Measurements from ENCODE around the gene NRAP. TPM values are rescaled to one million over a fixed set of nuclear protein-coding genes. Genes with fewer than 3 reads are reported as not detected.

The NRAP gene
- total RNA-seq, 1 experiment from 2014 or later = not detected

- in situ Hi-C loops (cut with HindIII; ENCODE audit: low pct_unique_long_range_greater_than_20kb, low sequenced_read_pairs) (no loop called here), intact Hi-C loops (cut with micrococcal nuclease; ENCODE audit: unreplicated experiment) (no loop called here)
- ChIA-PET CTCF (no interaction called here), POLR2A (interaction anchor here (0.6 kb wide), 1 partner anchor 315 kb away, joined by 3 read pairs; no protein-coding TSS in a partner anchor)
- Histone ChIP-seq H3K27ac (ENCODE audit: low read length) (no peak overlapping the region), H3K4me3 (ENCODE audit: low read depth in 2 of 2, low read length in 2 of 2) (no peak overlapping the region), H3K27me3 (ENCODE audit: control insufficient read depth, insufficient read depth, low read length) (peaks cover 11% of the 10 kb centered on the region), H3K9me3 (ENCODE audit: control insufficient read depth, insufficient read depth, low read depth, low read length) (no peaks in the 10 kb centered on the region), H3K4me1 (ENCODE audit: control insufficient read depth, insufficient read depth, low read length) (no peaks in the 10 kb centered on the region), H3K36me3 (ENCODE audit: control insufficient read depth, insufficient read depth, low read length) (no peaks in the 10 kb centered on the region)
- DNase-seq (ENCODE audit: low read depth, low spot score) (no peak), ATAC-seq (no peak)
- no TSS peak for BruUV-seq (replicated peaks)
- TF ChIP-seq, protein P1, sequence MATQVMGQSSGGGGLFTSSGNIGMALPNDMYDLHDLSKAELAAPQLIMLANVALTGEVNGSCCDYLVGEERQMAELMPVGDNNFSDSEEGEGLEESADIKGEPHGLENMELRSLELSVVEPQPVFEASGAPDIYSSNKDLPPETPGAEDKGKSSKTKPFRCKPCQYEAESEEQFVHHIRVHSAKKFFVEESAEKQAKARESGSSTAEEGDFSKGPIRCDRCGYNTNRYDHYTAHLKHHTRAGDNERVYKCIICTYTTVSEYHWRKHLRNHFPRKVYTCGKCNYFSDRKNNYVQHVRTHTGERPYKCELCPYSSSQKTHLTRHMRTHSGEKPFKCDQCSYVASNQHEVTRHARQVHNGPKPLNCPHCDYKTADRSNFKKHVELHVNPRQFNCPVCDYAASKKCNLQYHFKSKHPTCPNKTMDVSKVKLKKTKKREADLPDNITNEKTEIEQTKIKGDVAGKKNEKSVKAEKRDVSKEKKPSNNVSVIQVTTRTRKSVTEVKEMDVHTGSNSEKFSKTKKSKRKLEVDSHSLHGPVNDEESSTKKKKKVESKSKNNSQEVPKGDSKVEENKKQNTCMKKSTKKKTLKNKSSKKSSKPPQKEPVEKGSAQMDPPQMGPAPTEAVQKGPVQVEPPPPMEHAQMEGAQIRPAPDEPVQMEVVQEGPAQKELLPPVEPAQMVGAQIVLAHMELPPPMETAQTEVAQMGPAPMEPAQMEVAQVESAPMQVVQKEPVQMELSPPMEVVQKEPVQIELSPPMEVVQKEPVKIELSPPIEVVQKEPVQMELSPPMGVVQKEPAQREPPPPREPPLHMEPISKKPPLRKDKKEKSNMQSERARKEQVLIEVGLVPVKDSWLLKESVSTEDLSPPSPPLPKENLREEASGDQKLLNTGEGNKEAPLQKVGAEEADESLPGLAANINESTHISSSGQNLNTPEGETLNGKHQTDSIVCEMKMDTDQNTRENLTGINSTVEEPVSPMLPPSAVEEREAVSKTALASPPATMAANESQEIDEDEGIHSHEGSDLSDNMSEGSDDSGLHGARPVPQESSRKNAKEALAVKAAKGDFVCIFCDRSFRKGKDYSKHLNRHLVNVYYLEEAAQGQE (IDR thresholded peaks at IDR 0.05; ENCODE audit: insufficient read depth in 1 of 2, low read depth in 2 of 2, low read length in 1 of 2) = no peak
- no peak for TF ChIP-seq TCF7L2 (IDR thresholded peaks at IDR 0.05; ENCODE audit: low read depth, low read length)
- no peak for TF ChIP-seq POLR2AphosphoS5 (IDR thresholded peaks at IDR 0.05; ENCODE audit: low read depth, low read length)
- no peak for TF ChIP-seq SIN3A (IDR thresholded peaks at IDR 0.05; ENCODE audit: borderline replicate concordance, insufficient read depth, low read depth, low read length)
- TF ChIP-seq CTCF (IDR thresholded peaks at IDR 0.05) = no peak
Observed at GRCh38 chr10:113663142-113663541, 699 bp downstream of the NRAP start.

- no TSS peak for BruUV-seq (replicated peaks)
- POLR2A ChIA-PET = interaction anchor here (0.6 kb wide), 1 partner anchor 194 kb away, joined by 3 read pairs; no protein-coding TSS in a partner anchor
- in situ Hi-C loops (cut with HindIII; ENCODE audit: low pct_unique_long_range_greater_than_20kb, low sequenced_read_pairs) (no loop called here), intact Hi-C loops (cut with micrococcal nuclease; ENCODE audit: unreplicated experiment) (no loop called here)
- Histone ChIP-seq H3K4me1 (ENCODE audit: control insufficient read depth, insufficient read depth, low read length) (no peaks in the 10 kb centered on the region), H3K9me3 (ENCODE audit: control insufficient read depth, insufficient read depth, low read depth, low read length) (no peaks in the 10 kb centered on the region), H3K4me3 (ENCODE audit: low read depth in 2 of 2, low read length in 2 of 2) (no peak overlapping the region), H3K27ac (ENCODE audit: low read length) (no peak overlapping the region), H3K36me3 (ENCODE audit: control insufficient read depth, insufficient read depth, low read length) (no peaks in the 10 kb centered on the region), H3K27me3 (ENCODE audit: control insufficient read depth, insufficient read depth, low read length) (peaks cover 19% of the 10 kb centered on the region)
- no peak for ATAC-seq
- no peak for DNase-seq (ENCODE audit: low read depth, low spot score)
- CTCF ChIA-PET = no interaction called here
- TF ChIP-seq POLR2AphosphoS5 (IDR thresholded peaks at IDR 0.05; ENCODE audit: low read depth, low read length) = no peak
- TF ChIP-seq SIN3A (IDR thresholded peaks at IDR 0.05; ENCODE audit: borderline replicate concordance, insufficient read depth, low read depth, low read length) = no peak
- TF ChIP-seq CTCF (IDR thresholded peaks at IDR 0.05) = no peak
- TF ChIP-seq TCF7L2 (IDR thresholded peaks at IDR 0.05; ENCODE audit: low read depth, low read length) = no peak
- TF ChIP-seq, protein P1 (IDR thresholded peaks at IDR 0.05; ENCODE audit: insufficient read depth in 1 of 2, low read depth in 2 of 2, low read length in 1 of 2) = no peak
Observed at GRCh38 chr10:113661332-113661731, 2.5 kb downstream of the NRAP start.

Measured in Panc1 (cell line).